Stimulated activated effector memory CD8-positive, alpha-beta T cell treated with anti-CD3 and anti-CD28 coated beads, Interleukin-12 subunit alpha, Interleukin-12 subunit beta, amount 100 ng/mL, for 72 hours (primary cell): ENCODE results near the gene GALNT16.
A peak's percentile ranks its signal among the peaks of the same experiment; 100 is the strongest.
"Not testable (repeated sequence)": the region's sequence is repeated elsewhere in the genome, so short reads cannot be mapped to it uniquely, and the experiment has no call there.

Experiments used
- ATAC-seq: fragments of 150-1000 bp; cut with Tn5 transposase; 2 replicates; pipeline ENCODE4 v1.10.0; 2021
- DNase-seq, 2 donors: peaks; one replicate each; pipeline ENCODE4 v3.0.0; 2021 to 2022; ENCODE audit warnings: low spot score in 2 of 2
- H3K27ac Mint-ChIP-seq: one replicate; pipeline ENCODE4 v1.8.0; 2022; ENCODE audit warnings: mild to moderate bottlenecking, mixed read lengths
- H3K36me3 Mint-ChIP-seq: one replicate; pipeline ENCODE4 v1.8.0; 2022; ENCODE audit warnings: mild to moderate bottlenecking, mixed read lengths
- H3K4me1 Mint-ChIP-seq: one replicate; pipeline ENCODE4 v1.8.0; 2022; ENCODE audit warnings: mixed read lengths
- H3K4me3 Mint-ChIP-seq: one replicate; pipeline ENCODE4 v1.8.0; 2022; ENCODE audit warnings: mild to moderate bottlenecking, mixed read lengths
- H3K9me3 Mint-ChIP-seq: one replicate; pipeline ENCODE4 v1.8.0; 2022; ENCODE audit warnings: mixed read lengths

Gene GALNT16

DNA sequence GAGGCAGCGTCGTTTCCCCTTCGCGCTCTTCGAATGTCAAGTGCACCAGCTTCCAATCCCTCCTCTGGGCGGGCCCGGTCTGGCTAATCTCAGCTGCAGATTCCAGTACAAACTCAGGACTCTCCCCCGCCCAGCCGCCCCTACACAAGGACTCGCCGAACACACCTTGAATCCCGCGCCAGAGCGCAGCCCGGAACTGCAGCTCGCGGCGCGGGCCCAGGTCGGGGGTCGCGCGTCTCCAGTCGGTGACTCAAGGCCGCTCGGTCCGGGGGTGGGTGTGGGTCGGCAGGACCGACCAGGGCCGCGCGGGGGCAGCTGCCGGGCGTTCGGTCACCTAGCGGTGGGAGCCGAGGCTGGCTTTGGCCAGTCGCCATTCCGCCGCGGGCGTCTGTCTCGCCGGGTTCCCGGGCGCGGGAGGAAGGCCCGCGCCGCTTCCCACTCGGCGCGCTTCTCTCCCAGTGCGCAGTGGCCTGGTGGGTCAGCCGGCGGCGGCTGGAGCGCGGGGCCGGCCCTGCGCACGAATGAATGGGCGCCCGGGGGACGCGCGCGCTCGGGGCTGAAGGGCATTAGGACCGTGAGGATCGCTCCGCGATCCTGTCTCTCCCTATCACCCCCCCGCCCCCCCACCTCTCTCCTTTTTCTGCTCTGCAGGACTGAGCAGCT, at the start of gene GALNT16:
TSS of gene GALNT16 (plus strand) at position 632 of the 663 bp plus-strand sequence. CDS start 133 bp downstream, outside the sequence.
- Mint-ChIP-seq H3K9me3 (no peaks in the 10 kb centered on the region), H3K27ac (no peak within 1 kb of the TSS), H3K4me3 (peak within 1 kb of the TSS; percentile 55), H3K36me3 (no peaks in the 10 kb centered on the region), H3K4me1 (peaks cover 7% of the 10 kb centered on the region)
- ATAC-seq (no peak), DNase-seq (no peak)

DNA sequence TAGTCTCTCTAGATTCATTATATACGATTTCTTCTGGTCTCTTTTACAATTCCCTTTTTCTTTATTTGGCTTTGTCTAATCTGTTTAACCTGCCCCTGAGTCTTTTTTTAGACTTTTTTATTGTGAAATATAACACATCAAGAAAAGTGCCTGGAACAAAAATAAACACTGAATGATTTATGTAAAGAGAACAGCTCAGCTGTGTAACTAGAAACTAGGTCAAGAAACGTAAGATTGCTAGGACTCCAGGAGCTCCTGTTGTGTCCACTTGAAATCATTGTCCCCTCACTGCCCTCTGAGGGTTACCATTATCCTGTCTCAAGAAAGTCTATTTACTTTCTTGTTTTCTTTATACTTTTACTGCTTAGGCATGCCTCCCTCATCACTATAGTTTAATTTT, 45.6 kb upstream of the GALNT16 start:
- DNase-seq (no peak), ATAC-seq (no peak)
- Mint-ChIP-seq H3K27ac (no peak overlapping the region), H3K36me3 (peaks cover 21% of the 10 kb centered on the region), H3K4me1 (no peaks in the 10 kb centered on the region), H3K4me3 (no peak overlapping the region), H3K9me3 (no peaks in the 10 kb centered on the region)

DNA sequence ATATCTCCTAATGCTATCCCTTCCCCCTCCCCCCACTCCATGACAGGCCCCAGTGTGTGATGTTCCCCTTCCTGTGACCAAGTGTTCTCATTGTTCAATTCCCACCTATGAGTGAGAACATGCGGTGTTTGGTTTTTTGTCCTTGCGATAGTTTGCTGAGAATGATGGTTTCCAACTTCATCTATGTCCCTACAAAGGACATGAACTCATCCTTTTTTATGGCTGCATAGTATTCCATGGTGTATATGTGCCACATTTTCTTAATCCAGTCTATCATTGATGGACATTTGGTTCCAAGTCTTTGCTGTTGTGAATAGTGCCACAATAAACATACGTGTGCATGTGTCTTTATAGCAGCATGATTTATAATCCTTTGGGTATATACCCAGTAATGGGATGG, 42.3 kb upstream of the GALNT16 start:
- peaks cover 15% of the 10 kb centered on the region for H3K36me3 Mint-ChIP-seq
- H3K27ac Mint-ChIP-seq: not testable (repeated sequence)

DNA sequence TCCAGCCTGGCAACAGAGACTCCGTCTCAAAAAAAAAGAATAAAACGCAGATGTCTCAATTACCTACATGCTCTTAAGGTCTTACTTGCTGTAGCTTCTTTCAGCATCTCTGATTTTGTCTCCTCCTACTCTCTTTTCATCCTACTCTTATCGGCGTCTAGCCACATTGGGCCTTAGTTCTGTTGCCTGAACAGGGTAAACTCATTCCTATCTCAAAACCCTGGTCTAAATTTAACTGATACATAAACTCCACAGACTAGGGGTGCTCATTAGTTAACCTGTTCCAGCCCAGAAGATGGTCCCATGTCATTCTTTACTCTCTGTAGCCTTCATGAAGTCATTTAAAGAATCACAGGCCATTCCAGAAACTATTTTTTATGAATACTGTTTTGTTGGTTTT, 35.0 kb upstream of the GALNT16 start:
- ATAC-seq: no peak
- no peak for DNase-seq
- no peaks in the 10 kb centered on the region for H3K36me3 Mint-ChIP-seq
- no peak overlapping the region for H3K4me3 Mint-ChIP-seq
- no peaks in the 10 kb centered on the region for H3K4me1 Mint-ChIP-seq
- H3K27ac Mint-ChIP-seq: no peak overlapping the region
- H3K9me3 Mint-ChIP-seq: no peaks in the 10 kb centered on the region

More for the DNA sequence above, 42.3 kb upstream of the GALNT16 start:
- H3K4me3 Mint-ChIP-seq, ATAC-seq, DNase-seq, H3K4me1 Mint-ChIP-seq, H3K9me3 Mint-ChIP-seq: not testable (repeated sequence)

DNA sequence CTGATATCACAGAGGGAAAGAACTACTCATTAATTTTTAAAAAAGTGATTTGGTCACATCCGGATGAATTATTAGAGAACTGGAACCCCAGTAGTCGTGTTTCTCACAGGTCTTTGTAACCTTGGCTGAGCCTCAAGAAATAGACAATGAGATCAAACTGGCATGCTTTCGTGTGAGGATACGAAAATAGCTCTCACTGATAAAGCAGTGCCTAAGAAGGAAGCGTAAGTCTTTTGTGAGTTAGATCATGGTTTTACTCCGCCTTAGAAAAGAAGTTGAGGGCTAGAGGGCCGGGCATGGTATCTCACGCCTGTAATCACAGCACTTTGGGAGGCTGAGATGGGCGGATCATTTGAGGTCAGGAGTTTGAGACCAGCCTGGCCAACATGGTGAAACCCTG, 33.8 kb upstream of the GALNT16 start:
- H3K4me1 Mint-ChIP-seq: no peaks in the 10 kb centered on the region
- ATAC-seq (no peak), DNase-seq (no peak)
- H3K4me3 Mint-ChIP-seq: no peak overlapping the region
- H3K9me3 Mint-ChIP-seq: no peaks in the 10 kb centered on the region
- peaks cover 2% of the 10 kb centered on the region for H3K36me3 Mint-ChIP-seq
- no peak overlapping the region for H3K27ac Mint-ChIP-seq

DNA sequence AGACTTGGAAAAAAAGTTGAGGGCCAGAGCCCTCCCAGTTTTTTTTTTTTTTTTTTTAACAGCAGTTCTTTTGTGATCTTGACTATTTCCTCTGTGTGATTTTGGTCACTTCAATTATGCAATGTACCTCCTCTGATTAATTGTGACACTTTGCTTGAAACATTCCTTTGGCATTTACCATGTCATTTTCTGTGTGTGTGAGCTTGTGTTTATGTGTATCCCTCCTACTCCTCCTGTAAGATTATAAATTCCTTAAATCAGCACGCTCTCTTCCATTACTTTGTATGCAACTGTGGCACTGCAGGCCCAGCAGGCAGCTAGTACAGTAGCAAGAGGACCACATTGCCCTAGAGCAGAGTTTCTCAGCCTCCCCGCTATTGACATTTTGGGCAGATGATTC, 33.2 kb upstream of the GALNT16 start:
- ATAC-seq (no peak), DNase-seq (no peak)
- H3K4me1 Mint-ChIP-seq: no peaks in the 10 kb centered on the region
- peaks cover 7% of the 10 kb centered on the region for H3K36me3 Mint-ChIP-seq
- H3K9me3 Mint-ChIP-seq: no peaks in the 10 kb centered on the region
- no peak overlapping the region for H3K27ac Mint-ChIP-seq
- H3K4me3 Mint-ChIP-seq: no peak overlapping the region

DNA sequence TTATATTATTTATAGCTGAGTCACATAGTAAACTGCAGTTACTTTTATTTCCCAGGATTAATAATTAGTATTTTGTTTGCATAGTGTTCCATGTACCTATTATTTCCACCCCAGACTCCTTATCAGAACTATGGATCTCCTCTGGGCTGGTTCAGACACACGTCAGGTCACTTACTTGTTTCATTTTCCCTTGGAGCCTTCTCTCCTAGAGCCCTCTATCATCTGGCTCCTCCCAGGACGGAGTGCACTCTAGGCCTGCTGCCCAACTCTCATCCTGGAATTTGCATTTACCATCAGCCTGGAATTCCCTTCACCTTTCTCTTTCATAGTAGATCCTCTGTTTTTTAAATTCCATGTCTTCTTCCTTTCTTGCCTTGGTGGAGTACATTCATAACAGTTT, 28.5 kb upstream of the GALNT16 start:
- ATAC-seq (no peak), DNase-seq (no peak)
- no peak overlapping the region for H3K27ac Mint-ChIP-seq
- no peak overlapping the region for H3K4me3 Mint-ChIP-seq
- no peaks in the 10 kb centered on the region for H3K9me3 Mint-ChIP-seq
- H3K4me1 Mint-ChIP-seq: no peaks in the 10 kb centered on the region
- peaks cover 22% of the 10 kb centered on the region for H3K36me3 Mint-ChIP-seq

DNA sequence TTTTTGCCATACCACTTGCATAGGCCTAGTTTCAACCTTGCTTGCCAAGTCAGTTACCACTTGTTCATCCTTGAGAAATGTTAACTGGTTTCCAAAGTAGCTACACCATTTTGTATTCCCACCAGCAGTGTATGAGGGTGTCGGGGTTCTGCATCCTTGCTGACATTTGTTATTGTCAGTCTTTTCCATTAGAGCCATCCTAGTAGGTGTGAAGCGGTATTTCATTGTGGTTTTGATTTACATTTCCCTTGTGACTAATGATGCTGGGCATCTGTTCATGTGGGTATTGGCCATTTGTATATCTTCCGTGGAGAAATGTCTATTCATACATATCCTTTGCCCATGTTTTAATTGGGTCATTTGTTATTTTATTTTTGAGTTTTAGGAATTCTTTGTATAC, 27.6 kb upstream of the GALNT16 start:
- no peaks in the 10 kb centered on the region for H3K9me3 Mint-ChIP-seq
- H3K36me3 Mint-ChIP-seq: peaks cover 27% of the 10 kb centered on the region
- ATAC-seq: no peak

DNA sequence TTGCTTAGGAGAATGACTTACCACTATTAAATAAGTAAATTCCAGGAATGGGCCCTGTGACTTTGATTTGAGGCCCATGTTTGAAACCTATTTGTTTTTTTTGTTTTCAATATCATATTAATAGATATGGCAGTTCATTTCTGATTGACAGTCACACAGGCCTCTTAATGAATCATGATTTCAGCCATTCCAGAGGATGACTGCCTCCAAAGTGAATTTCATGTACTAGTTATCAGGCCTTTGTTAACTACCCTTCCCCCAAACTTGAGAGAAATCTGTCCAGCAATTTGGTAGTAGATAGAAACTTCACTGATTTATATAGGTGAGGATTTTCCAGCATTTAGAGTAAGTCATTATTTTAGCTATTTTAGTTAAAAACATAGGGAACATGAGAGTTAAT, 25.9 kb upstream of the GALNT16 start:
- Mint-ChIP-seq H3K4me3 (no peak overlapping the region), H3K36me3 (peaks cover 44% of the 10 kb centered on the region), H3K27ac (no peak overlapping the region), H3K9me3 (no peaks in the 10 kb centered on the region), H3K4me1 (no peaks in the 10 kb centered on the region)
- DNase-seq (no peak), ATAC-seq (no peak)

More for the DNA sequence above, 27.6 kb upstream of the GALNT16 start:
- DNase-seq: no peak
- H3K27ac Mint-ChIP-seq: no peak overlapping the region
- no peaks in the 10 kb centered on the region for H3K4me1 Mint-ChIP-seq
- no peak overlapping the region for H3K4me3 Mint-ChIP-seq

DNA sequence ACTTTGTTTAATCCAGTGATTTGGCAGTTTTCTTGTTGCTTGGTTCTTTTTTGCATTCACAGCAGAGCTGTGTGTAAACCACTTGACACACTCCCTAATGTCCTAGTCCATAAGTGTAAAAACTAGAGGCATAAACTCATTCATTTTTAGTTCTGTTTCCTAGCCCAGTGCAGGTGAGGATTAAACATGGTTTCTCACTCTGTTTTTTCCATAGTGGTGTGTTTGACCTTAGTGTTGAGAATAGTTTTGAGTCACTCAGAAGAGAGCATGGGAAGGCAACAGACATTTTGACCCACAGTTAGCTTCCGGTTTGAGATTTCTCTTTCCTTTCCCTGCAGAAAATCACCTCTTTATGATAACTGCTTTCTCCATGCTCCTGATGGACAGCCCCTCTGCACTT, 24.2 kb upstream of the GALNT16 start:
- Mint-ChIP-seq H3K9me3 (no peaks in the 10 kb centered on the region), H3K27ac (peak overlapping the region; percentile 55), H3K36me3 (peaks cover 55% of the 10 kb centered on the region), H3K4me1 (no peaks in the 10 kb centered on the region), H3K4me3 (no peak overlapping the region)
- DNase-seq (no peak), ATAC-seq (no peak)

DNA sequence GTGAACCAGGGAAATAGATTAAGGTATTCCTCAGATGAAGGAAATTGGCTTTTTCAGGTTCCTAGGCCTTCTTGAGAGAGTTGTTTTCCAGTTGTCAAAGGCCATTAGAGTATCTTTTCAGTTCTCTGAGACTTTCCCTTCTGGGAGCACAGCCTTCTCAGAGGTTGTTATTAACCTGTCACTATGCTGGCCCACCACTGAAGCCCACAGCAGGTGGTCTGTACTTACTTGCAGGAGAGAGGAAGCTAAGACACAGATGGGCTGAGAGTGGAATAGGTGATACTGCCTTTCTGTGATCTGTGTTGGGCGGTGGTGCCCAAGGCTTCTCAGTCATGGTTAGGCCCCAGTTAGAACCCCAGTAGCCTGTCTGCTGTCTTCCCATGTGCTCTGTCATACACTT, 22.8 kb upstream of the GALNT16 start:
- peak overlapping the region; percentile 76 for H3K27ac Mint-ChIP-seq
- ATAC-seq (no peak), DNase-seq (no peak)
- H3K4me1 Mint-ChIP-seq: no peaks in the 10 kb centered on the region
- H3K9me3 Mint-ChIP-seq: no peaks in the 10 kb centered on the region
- H3K4me3 Mint-ChIP-seq: no peak overlapping the region
- H3K36me3 Mint-ChIP-seq: peaks cover 60% of the 10 kb centered on the region

DNA sequence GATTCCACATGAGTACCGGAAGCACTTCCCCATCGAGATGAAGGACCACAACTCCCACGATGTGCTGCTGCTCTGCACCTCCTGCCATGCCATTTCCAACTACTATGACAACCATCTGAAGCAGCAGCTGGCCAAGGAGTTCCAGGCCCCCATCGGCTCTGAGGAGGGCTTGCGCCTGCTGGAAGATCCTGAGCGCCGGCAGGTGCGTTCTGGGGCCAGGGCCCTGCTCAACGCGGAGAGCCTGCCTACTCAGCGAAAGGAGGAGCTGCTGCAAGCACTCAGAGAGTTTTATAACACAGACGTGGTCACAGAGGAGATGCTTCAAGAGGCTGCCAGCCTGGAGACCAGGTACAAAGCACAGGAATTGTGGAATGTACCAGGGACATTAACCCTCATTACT, 22.4 kb upstream of the GALNT16 start:
- H3K4me3 Mint-ChIP-seq: no peak overlapping the region
- no peaks in the 10 kb centered on the region for H3K4me1 Mint-ChIP-seq
- DNase-seq: no peak
- H3K9me3 Mint-ChIP-seq: no peaks in the 10 kb centered on the region
- peak overlapping the region; percentile 76 for H3K27ac Mint-ChIP-seq
- no peak for ATAC-seq
- peaks cover 60% of the 10 kb centered on the region for H3K36me3 Mint-ChIP-seq

DNA sequence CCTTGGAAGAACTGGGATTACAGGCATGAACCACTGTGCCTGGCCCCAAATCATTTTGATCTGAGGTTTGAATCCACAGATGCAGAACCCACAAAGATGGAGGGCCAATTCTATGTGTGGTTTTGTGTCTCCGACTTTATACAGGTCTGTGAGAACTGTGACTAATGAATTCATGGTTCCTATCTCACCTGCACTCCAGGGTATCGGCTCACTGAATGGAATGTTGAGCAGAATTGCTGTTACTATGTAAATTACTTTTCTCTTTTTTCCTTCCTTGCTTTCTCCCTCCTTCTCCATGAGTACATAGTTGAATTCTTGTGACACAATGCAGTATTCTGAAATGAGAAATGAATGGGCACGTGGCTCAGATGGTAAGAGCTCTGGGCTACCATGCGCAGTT, 21.1 kb upstream of the GALNT16 start:
- no peak for ATAC-seq
- Mint-ChIP-seq H3K4me3 (no peak overlapping the region), H3K9me3 (no peaks in the 10 kb centered on the region), H3K36me3 (peaks cover 60% of the 10 kb centered on the region), H3K4me1 (no peaks in the 10 kb centered on the region), H3K27ac (no peak overlapping the region)
- DNase-seq: no peak

DNA sequence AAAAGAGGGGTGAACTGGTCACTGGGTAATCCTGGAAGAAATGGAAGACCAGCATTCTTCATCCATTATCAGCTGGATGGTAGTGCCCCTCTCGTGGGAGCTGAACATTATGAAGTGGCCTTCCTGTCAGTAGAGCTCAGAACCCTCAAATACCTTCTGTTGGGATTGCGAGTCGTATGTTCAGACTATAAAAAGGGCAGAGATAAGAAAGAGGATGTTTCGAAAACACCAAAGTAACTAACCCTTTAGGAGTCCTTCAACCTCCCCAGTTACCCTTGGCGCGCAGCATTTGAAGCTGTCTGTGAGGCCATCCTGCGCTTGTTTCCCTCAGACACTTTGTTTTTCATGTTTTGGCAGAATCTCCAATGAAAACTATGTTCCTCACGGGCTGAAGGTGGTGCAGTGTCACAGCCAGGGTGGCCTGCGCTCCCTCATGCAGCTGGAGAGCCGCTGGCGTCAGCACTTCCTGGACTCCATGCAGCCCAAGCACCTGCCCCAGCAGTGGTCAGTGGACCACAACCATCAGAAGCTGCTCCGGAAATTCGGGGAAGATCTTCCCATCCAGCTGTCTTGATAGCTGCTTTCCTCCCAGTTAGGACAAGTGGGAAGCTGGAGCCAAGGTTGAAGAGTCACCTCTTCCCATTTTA, 19.3 kb upstream of the GALNT16 start:
- Mint-ChIP-seq H3K36me3 (peaks cover 53% of the 10 kb centered on the region), H3K4me1 (no peaks in the 10 kb centered on the region), H3K27ac (no peak overlapping the region), H3K9me3 (no peaks in the 10 kb centered on the region), H3K4me3 (no peak overlapping the region)
- DNase-seq: no peak
- no peak for ATAC-seq

DNA sequence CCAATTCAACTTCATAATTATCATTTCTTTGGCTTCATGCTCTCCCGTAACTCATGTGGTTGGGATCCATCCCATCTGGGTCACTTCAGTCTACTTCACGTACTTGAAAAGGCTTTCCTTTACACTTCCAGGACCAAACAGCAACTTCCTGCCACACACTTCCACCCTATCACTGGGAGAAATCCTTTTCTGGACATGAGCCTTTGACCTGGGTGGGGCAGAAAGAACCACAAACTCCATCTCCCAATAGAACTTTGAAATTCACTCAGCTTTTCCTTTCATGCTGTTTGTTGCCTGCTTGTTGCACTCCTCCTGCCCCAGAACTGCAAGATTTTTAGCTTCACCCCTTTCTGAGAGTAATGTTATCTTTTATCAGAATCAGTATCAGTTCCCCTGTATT, 18.4 kb upstream of the GALNT16 start:
- DNase-seq (no peak), ATAC-seq (no peak)
- peaks cover 46% of the 10 kb centered on the region for H3K36me3 Mint-ChIP-seq
- no peaks in the 10 kb centered on the region for H3K4me1 Mint-ChIP-seq
- H3K9me3 Mint-ChIP-seq: no peaks in the 10 kb centered on the region
- H3K27ac Mint-ChIP-seq: no peak overlapping the region
- no peak overlapping the region for H3K4me3 Mint-ChIP-seq
